ENCODE results near the gene TRAPPC2L. TPM values are rescaled to one million over a fixed set of nuclear protein-coding genes. Genes with fewer than 3 reads are reported as not detected.

The TRAPPC2L gene, protein sequence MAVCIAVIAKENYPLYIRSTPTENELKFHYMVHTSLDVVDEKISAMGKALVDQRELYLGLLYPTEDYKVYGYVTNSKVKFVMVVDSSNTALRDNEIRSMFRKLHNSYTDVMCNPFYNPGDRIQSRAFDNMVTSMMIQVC
- total RNA-seq (2014; rRNA removed; shearing (Covaris generic); ENCODE audit: low replicate concordance) = 34.4 and 35.6 TPM in 2 replicates

DNA sequence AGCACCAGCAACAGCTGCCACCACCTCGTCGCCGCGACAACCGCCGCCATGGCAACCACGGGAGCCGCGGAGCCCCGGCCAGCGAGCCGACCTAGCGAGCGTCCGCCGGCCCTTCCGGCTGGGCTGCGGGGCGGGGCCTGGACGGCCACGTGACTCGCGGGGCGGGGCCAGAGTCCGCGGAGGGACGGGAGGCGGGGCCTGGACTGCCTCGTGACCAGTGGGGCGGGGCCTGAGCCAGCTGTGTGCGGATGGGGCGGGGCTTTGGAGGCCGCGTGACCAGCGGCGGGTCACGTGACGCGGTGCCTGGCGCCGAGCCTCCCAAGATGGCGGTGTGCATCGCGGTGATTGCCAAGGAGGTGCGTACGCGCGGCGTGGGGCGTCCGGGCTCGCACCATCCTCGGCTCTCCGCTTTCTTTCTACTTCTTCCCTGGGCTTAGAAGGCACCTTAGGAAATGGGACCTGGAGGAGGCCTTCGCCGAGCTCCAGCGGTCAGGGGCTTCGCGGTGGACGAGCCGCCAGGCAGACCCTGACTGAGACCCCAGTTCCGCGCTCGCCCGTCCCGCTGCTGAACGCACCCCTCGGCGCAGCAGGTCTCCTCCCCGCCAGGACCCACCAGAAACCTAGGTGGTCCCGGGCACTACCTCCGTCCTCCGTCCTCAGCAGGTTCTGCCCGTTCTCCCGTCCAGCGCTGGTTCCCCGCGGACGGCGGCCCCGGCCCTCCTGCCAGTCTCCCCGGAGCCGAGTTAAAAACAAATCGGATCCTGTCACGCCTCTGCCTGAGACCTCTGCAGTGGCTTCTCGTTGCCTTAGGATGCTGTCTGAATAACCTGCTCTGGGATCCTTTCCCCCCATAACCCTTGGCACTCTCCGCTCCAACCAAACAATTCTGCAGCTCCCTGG, at the start of gene TRAPPC2L, which contains the start of gene GALNS:
Gene TRAPPC2L, plus strand, starts transcription at position 300 of the 900 bp plus-strand sequence. Its CDS starts 24 bp downstream, at position 324.
Gene GALNS, minus strand, starts transcription at position 120 of the 900 bp plus-strand sequence. Its CDS starts 70 bp downstream, at position 50.
- DNase-seq = peak; percentile 84
- no peaks in the 10 kb centered on the region for H3K27me3 ChIP-seq

DNA sequence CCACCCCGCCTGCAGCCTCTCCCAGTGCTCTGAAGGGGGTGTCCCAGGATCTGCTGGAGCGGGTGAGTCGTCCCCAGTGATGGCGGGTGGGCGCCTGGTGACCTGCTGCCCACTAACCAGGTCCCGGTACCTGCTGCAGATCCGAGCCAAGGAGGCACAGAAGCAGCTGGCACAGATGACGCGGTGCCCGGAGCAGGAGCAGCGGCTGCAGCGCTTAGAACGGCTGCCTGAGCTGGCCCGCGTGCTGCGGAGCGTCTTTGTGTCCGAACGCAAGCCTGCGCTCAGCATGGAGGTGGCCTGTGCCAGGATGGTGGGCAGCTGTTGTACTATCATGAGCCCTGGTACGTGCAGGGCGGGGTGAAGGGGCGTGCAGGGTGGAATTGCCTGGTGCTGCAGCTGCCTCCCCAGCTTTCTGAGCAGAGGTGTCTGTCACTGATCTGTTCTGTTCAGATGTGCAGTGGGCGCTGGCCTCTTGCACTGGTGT, 49.7 kb upstream of the TRAPPC2L start:
- peaks cover 50% of the 10 kb centered on the region for H3K36me3 ChIP-seq
- H3K27me3 ChIP-seq = no peaks in the 10 kb centered on the region
- no peak overlapping the region for H3K4me3 ChIP-seq
- H3K9me3 ChIP-seq = no peaks in the 10 kb centered on the region
- DNase-seq = no peak

More for the DNA sequence above, at the start of gene TRAPPC2L, which contains the start of gene GALNS:
- Histone ChIP-seq H3K36me3 (no peaks in the 10 kb centered on the region), H3K4me3 (peak within 1 kb of the TSS; percentile 86), H3K9me3 (no peaks in the 10 kb centered on the region)

DNA sequence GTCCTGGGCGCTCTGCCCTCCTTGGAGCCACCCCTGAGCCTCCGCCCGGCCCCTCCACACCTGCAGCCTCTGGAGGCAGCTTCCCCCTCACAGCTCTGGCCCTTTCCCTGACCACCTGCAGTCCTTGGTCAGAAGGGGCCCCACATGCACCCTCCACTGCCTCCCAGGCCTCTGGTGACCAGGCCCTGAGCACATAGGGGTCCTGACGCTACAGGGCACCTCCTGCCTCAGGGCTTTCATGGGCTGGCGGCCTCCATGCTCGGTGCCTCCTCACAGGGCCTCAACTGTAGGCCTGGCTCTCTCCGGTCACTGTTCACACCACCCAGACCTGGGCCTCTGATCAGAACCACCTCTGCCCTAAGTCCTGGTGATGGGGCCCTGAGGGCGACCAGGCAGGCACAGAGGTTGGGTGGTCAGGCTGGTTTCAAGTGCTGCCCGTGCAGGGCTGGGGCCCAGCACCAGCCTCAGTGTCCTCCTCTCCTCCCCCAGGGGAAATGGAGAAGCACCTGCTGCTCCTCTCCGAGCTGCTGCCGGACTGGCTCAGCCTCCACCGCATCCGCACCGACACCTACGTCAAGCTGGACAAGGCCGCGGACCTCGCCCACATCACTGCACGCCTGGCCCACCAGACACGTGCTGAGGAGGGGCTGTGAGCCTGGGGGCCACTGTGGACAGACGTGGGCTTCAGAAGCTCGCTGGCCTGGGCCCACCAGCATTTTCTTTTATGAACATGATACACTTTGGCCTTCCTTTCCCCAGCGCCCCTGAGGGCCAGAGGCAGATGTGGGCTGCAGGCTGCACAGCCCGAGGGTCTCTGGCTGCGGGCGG, 49.1 kb upstream of the TRAPPC2L start:
- no peaks in the 10 kb centered on the region for H3K9me3 ChIP-seq
- H3K36me3 ChIP-seq = peaks cover 50% of the 10 kb centered on the region
- DNase-seq = no peak
- H3K27me3 ChIP-seq = no peaks in the 10 kb centered on the region
- H3K4me3 ChIP-seq = no peak overlapping the region

DNA sequence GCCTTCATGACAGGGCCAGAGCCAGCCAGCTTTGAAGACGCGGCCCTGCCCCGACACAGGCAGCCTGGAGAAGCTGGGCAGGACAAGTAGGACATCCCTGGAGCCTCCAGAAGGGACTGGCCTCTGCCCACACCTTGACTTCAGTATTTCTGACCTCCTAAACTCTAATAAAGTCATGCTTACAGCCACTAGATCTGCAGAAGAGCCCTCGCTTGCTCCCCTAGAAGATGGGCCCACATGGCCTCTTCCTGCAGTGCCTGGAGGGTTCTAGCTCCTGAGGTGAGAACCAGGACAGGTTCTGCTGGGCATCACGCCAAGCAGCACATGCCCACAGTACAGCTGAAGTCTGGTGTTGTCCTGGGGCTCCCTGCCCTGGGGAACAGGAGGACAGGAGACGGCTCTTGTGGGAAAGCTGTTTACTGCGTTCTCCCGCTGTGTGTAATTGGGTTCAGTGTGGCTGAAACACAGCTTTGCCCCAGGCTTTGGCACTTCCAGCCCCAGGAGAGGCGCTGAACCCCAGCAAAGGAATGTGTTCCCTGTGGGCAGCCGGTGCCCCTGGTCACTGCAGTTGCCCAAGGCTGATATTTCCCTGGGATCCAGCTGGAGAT, 47.8 kb upstream of the TRAPPC2L start:
- H3K27me3 ChIP-seq = no peaks in the 10 kb centered on the region
- H3K4me3 ChIP-seq = no peak overlapping the region
- DNase-seq = no peak
- peaks cover 50% of the 10 kb centered on the region for H3K36me3 ChIP-seq
- no peaks in the 10 kb centered on the region for H3K9me3 ChIP-seq

DNA sequence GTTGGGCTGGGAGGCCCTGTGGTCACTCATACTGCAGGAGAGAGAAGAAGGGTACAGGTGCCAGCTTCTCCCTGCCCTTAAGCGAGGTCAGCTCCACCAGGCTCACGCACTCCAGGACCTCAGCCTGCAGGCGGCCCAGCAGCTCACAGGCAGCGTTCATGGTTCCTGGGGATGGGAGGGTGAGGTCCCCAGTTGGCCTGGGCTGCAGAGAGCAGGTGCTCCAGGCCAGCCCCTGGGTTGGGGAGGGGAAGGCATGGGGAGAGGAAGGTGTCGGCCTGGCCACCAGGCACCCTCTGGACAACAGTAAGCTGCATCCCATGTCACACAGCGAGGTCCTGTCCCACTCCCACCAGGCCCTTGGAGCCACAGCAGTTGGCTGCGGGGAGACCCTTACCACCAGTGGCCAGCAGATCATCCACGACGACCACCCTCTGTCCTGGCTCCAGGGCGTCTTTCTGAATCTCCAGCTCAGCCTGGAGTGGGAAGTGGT, 47.2 kb upstream of the TRAPPC2L start:
- Histone ChIP-seq H3K4me3 (peak overlapping the region; percentile 75), H3K36me3 (peaks cover 44% of the 10 kb centered on the region), H3K9me3 (no peaks in the 10 kb centered on the region), H3K27me3 (no peaks in the 10 kb centered on the region)
- DNase-seq = no peak

DNA sequence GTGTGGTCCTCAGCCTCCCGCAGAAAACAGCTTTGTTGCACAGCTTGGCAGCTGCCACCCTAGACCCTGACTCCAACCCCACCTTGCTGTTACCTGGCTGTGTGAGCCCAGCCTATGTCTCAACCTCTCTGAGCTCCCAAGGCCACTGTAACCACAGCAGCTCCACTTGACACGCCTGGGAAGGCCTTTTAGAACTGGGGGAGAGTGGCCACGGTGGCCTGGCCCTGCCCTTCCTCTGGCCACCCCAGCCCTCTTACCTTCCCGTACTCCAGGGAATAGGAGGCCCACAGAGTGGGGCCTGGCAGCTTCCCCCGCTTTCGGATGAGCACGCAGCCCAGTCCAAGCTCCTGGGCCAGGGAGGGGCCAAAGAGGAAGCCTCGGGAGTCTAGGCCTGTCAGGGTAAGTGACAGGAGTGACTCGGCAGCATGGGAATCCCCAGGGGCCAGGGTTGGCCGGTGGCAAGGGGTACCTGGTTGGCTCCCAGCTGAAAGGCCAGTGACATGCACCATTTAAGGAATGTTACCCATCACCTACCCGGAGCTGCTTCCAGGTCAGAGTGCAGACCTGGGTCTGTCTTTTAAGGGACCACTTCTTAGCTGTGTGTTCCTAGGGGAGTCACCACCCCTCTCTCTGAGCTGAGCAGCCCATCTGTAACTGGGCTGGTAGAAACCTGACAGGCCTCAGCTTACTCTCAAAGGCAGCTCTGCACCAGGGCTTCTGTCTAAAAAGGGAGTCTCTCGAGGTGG, 46.6 kb upstream of the TRAPPC2L start:
- Histone ChIP-seq H3K4me3 (peak overlapping the region; percentile 75), H3K9me3 (no peaks in the 10 kb centered on the region), H3K36me3 (peaks cover 40% of the 10 kb centered on the region), H3K27me3 (no peaks in the 10 kb centered on the region)
- no peak for DNase-seq

DNA sequence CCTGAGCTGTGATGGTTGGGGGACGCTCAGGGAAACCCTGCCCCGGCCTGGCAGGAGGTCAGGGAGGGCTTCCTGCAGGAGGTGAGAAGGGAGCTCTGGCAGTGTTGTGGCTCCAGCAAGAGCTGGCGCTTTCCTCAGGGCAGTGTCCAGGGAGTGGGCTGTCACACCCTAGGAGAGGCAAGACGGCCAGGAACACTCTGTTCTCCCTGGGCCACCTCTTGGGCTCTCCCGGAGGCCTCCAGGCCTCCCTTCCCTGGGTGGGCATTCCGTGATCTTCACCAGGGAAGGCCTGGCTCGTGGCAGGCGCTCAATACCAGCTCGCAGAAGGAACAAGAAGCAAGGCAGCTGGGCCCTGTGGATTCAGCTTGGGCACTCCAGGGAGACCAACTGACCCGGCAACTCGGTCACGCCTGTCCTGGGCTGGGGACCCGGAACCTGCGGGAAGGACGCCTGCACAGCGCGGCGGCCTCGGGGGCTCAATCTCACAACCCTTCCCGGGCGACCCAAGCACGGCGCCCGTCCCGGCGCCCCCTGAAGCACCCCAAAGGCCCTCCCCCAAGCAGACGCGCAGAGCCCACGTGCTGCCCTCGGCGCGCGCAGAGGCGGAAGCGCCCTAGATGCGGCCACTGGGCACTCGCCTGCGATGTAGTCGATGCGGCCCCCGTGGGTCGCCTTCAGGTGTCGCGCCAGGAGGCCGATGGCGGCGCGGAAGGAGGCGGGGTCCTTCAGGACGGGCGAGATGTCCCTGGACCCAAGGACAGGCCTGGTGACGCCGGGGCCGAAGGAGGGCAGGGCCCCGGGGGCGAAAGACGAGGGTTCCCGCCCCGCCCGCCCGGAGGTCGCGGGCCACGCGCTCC, 45.8 kb upstream of the TRAPPC2L start:
- peak; percentile 62 for DNase-seq
- Histone ChIP-seq H3K4me3 (peak overlapping the region; percentile 75), H3K9me3 (no peaks in the 10 kb centered on the region), H3K27me3 (no peaks in the 10 kb centered on the region), H3K36me3 (peaks cover 33% of the 10 kb centered on the region)

DNA sequence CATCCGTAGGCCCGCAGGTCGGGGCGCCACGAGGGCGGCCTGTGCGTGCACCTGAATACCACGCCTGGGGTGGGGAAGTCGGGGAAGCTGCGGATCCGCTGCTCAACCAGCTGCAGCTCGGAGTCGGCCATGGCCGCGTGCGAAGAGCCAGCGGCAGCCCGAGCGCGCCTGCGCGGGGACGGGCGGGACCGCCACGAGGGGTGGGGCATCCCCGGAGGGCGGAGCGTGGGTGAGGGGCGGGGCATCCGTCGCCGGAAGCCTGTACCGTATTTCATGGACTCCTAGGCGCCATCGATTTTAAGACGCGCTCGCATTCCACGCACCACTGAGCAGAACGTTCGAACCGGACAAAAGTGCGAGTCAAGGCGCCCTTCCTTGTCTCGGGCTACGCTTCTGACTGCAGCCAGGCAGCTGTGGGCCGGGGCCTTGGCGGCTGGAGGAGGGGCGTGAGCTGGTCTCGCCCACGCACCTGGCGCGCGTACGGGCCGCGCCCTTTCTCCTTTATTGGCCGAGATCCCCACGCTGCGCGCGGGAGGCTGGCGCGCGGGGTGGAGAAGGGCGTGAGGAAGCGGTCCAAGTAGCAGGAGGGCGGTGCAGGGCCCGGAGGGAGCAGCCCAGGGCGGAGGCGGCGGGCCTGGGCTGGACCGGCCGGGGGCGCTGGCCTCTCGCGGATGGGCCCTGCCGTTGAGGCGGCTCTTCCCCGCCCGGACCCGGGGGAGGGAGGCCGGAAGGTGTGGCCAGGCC, 45.0 kb upstream of the TRAPPC2L start, which contains the start of gene APRT:
Gene APRT, minus strand, starts transcription at position 160 of the 744 bp plus-strand sequence. Its CDS starts 29 bp downstream, at position 131.
- Histone ChIP-seq H3K9me3 (no peaks in the 10 kb centered on the region), H3K27me3 (no peaks in the 10 kb centered on the region), H3K4me3 (peak within 1 kb of the TSS; percentile 75), H3K36me3 (peaks cover 26% of the 10 kb centered on the region)
- peak; percentile 91 for DNase-seq

DNA sequence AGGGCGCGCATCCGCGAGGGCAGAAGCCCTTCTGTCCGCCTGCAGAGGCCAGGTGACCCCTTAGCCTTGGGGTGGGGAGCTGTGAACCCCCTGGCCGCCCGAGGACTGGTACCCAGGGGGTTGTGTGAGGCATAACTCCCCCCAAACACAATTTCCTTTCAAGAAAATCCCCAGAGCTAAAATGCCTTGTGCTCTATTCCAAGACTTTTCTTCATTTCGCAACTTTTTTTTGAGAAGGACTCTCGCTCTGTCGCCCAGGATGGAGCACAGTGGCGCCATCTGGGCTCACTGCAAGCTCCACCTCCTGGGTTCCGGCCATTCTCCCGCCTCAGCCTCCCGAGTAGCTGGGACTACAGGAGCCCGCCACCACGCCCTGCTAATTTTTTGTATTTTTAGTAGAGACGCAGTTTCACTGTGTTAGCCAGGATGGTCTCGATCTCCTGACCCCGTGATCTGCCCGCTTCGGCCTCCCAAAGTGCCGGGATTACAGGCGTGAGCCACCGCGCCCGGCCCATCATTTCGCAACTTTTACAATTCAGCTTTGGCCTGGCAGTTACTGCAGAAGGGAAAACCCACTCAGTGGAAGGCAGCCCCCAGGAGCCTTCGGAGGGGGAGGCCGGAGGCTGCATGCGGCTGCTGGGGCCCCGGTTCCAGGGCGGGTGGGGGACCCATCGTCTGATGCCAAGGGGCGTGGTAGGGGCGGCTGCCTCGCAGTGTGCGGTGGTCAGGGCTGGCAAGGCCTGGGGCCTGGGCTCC, 44.2 kb upstream of the TRAPPC2L start:
- H3K36me3 ChIP-seq = peaks cover 24% of the 10 kb centered on the region
- H3K4me3 ChIP-seq = peak overlapping the region; percentile 75
- DNase-seq = peak; percentile 30
- H3K9me3 ChIP-seq = no peaks in the 10 kb centered on the region
- H3K27me3 ChIP-seq = no peaks in the 10 kb centered on the region

DNA sequence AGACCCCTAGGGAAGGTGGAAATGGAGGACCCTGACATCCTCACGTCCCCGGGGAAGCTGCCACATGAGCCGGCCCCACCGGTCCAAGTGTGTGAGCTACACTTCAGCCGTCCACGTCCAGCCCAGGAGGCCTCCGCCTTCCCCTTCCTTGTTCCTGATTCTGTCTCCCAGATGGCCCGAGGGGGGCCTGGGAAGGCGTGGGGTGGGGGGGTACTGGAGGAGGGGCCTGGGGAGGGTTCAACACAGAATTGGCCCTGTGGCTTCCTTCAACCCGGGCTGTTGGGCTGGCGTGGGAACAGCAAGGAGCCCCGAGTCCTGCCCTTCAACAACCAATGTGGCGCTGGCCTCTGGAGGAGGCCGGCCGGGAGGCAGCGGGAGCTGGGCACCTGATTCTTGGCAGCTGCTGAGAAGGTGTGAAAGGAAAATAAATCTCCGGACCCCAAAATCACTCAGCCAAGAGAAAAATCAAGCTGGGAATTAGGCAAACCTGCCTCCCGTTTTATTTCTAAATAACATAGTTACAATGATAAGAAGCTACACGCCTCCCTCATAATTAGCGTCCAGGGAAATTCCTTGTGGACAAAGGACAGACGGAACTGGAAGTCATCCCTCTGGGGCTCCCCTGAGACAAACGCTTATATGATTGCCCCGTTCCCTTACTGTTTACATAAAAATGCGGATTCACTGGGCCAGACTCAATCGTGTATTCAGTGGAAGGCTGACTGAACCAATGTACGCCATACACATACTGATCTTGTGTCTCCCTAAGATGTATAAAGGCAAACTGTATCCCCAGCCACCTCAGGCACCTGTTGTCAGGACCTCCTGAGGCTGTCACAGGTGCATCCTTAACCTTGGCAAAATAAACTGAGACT, 43.4 kb upstream of the TRAPPC2L start:
- no peak for DNase-seq
- H3K27me3 ChIP-seq = no peaks in the 10 kb centered on the region

DNA sequence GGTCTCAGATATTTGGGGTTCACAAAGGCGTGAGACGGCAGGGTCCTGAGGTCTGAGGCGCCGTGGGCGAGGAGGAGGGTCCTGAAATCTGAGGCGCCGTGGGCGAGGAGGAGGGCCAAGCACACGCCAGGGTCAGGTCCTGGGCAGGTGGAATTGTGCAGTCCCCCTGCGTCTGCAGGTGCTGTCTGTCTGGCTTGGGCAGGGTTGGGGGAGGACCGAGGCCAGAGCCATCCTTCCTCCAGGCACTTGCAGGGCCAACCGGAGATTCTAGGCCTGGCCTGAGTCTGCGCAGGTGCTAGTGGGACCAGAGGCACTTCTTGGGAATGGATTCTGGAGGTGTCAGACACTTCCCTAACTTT, 42.8 kb upstream of the TRAPPC2L start:
- DNase-seq = no peak

More for the DNA sequence above, 43.4 kb upstream of the TRAPPC2L start:
- H3K36me3 ChIP-seq = peaks cover 18% of the 10 kb centered on the region
- no peaks in the 10 kb centered on the region for H3K9me3 ChIP-seq
- H3K4me3 ChIP-seq = no peak overlapping the region

DNA sequence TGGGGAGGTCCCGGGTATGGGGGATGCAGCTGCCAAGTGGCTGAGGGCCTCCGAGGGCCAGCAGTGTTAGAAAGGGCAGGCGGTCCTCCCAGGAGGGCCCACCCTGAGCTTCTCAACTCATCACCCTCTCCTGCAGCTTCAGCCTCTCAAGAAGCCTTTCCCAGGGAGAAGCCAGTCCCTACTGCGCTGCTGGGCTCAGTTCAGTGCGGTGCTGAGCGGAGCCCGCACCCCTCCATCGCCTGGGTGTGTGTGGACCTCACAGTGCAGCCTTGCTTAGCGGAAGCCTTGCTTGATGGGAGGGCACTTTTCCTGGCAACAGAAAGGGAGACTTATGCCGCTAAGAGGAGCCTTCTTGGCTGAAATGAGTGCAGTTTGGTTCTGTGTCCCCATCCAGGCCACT, 41.7 kb upstream of the TRAPPC2L start:
- Histone ChIP-seq H3K9me3 (no peaks in the 10 kb centered on the region), H3K36me3 (peaks cover 9% of the 10 kb centered on the region), H3K4me3 (no peak overlapping the region), H3K27me3 (no peaks in the 10 kb centered on the region)
- no peak for DNase-seq

More for the DNA sequence above, 42.8 kb upstream of the TRAPPC2L start:
- H3K9me3 ChIP-seq = no peaks in the 10 kb centered on the region
- H3K36me3 ChIP-seq = peaks cover 18% of the 10 kb centered on the region
- H3K27me3 ChIP-seq = no peaks in the 10 kb centered on the region
- H3K4me3 ChIP-seq = no peak overlapping the region

Measured in MG63 (cell line).